ENCODE data around the gene LILRB5. TPM values are rescaled to one million over a fixed set of nuclear protein-coding genes. Genes with fewer than 3 reads are reported as not detected.
A peak's percentile ranks its signal among the peaks of the same experiment; 100 is the strongest.

Gene LILRB5
- total RNA-seq, 2 donors from 2014 or later = 1.5 TPM; not detected in 1

DNA sequence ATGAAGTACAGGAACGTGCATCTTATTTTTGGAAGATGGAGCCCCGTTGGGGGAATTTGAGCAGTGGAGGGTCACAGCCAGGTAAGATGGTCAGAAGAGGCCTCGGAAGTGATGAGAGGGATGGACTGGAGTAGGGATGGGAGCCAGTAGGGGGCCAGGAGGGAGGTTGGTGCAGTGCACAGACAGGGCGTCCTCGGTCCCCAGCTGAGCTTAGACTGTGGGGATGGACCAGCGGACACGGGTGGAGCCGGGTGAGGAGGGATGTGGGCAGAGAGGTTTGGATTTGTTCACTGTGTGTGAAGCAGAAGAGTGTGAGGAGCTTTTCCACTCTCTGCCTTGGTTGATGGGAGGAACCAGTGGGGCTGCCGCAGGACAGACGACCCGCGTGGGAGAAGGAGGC, 45.8 kb downstream of the LILRB5 start:
- Histone ChIP-seq H3K27ac (no peak overlapping the region), H3K27me3 (replicated peaks; ENCODE audit: insufficient read depth) (no peaks in the 10 kb centered on the region), H3K4me1 (replicated peaks) (peaks cover 9% of the 10 kb centered on the region), H3K36me3 (peaks cover 5 to 8% of the 10 kb centered on the region in 2 donors), H3K4me3 (no peak overlapping the region), H3K9me3 (no peaks in the 10 kb centered on the region)
- 73% methylated on average over 12 of the region's 12 CpGs for WGBS
- intact Hi-C loops (cut with DNase I) = no loop called here
- no peak for DNase-seq (ENCODE audit: low spot score)
- no peak for TF ChIP-seq POLR2A (IDR thresholded peaks at IDR 0.05)
- no peak for TF ChIP-seq POLR2AphosphoS5 (IDR thresholded peaks at IDR 0.05)
- TF ChIP-seq, protein P1, sequence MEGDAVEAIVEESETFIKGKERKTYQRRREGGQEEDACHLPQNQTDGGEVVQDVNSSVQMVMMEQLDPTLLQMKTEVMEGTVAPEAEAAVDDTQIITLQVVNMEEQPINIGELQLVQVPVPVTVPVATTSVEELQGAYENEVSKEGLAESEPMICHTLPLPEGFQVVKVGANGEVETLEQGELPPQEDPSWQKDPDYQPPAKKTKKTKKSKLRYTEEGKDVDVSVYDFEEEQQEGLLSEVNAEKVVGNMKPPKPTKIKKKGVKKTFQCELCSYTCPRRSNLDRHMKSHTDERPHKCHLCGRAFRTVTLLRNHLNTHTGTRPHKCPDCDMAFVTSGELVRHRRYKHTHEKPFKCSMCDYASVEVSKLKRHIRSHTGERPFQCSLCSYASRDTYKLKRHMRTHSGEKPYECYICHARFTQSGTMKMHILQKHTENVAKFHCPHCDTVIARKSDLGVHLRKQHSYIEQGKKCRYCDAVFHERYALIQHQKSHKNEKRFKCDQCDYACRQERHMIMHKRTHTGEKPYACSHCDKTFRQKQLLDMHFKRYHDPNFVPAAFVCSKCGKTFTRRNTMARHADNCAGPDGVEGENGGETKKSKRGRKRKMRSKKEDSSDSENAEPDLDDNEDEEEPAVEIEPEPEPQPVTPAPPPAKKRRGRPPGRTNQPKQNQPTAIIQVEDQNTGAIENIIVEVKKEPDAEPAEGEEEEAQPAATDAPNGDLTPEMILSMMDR (IDR thresholded peaks at IDR 0.05) = no peak

DNA sequence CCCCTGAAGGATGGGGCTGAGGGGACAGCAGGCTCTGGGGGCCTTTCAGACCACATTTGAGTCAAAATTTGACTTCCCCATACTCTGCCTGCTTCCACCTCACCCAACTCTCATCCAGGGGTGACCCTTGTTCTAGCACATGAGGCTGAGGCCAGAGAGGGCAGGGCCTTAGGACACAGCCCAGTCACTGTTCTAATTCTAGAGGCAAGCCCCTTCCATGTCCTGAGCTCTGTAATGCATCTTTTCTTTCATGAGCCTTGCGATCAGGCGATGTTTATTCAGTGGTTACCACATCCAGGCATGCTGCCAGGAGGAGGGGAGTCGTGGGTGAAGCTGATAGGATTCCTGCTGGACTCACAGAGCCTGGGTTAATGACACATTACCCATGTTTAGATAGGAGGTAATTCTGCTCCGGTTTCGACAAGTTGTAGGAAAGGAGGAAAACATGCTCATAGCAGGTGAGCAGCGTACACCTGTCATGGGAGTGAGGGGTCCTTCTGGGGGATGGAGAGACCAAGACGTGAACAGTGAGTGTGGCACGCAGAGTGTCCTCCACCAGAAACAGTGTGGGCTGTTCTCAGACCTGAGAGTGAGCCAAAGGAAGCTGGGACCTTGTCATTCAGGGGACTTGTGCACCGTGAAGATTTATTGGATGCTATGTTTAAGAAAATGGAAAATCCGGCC, 47.1 kb downstream of the LILRB5 start:
- intact Hi-C loops (cut with DNase I) = no loop called here
- peak; percentile 92 for TF ChIP-seq POLR2AphosphoS5 (IDR thresholded peaks at IDR 0.05)
- TF ChIP-seq, protein P1 (IDR thresholded peaks at IDR 0.05) = no peak
- H3K4me3 ChIP-seq = no peak overlapping the region
- no peaks in the 10 kb centered on the region for H3K27me3 ChIP-seq (replicated peaks; ENCODE audit: insufficient read depth)
- peak overlapping the region; percentile 77 to 83 for H3K27ac ChIP-seq
- H3K36me3 ChIP-seq = peaks cover 7 to 16% of the 10 kb centered on the region in 2 donors
- no peaks in the 10 kb centered on the region for H3K9me3 ChIP-seq
- WGBS = 9% methylated on average over 10 of the region's 10 CpGs
- peak; percentile 94 for DNase-seq (ENCODE audit: low spot score)
- peaks cover 9% of the 10 kb centered on the region for H3K4me1 ChIP-seq (replicated peaks)

DNA sequence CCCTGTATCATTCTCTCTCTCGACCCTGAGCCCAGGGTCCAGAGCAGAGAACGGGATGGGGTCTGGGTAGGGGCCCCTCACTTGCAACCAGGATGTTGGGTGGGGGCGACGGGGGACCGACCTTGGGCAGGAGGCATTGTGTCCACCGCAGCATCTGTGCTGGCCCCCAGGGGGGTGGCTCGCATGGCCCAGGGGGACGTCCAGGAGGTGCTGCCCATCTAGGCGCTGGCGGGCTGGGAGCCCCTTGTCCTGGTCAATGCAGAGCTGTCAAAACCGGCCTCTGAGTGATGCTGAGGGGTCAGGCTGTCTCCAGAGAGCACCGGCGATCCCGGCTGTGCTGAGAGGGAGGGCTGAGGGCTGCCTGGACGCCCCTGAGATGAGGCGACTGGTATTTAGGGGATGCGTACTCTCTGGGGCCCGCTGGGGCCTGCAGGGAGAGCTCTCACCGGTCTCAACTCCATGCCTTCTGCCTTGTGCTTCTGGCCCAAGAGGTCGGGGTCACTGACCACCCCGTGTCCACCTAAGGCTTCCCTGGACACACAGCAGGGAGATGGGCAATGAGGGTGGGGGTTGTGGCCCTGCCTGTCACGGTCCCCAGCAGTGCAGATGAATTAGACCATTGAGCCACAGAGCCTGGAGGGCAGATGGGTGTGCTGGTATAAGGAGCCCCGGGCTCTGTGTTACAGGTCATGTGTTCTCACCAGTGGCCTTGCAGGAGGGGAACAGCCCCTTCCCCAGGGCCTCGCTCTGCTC, 47.8 kb downstream of the LILRB5 start:
- Histone ChIP-seq H3K4me1 (replicated peaks) (peaks cover 13% of the 10 kb centered on the region), H3K9me3 (no peaks in the 10 kb centered on the region)
- intact Hi-C loops (cut with DNase I) = no loop called here

DNA sequence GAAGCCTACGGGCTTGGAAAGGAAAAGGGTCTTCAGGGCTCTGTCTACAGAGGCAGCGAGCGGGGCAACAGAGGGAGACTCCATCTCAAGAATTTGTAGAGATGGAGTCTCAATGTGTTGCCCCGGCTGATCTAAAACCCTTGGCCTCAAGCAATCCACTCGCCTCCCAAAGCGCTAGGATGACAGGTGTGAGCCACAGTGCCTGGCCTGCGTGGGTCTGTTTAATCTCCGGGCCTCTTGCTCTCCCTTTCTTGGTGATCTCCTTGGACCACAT, 48.4 kb downstream of the LILRB5 start:
- intact Hi-C loops (cut with DNase I) = no loop called here
- Histone ChIP-seq H3K4me3 (no peak overlapping the region), H3K27me3 (replicated peaks; ENCODE audit: insufficient read depth) (no peaks in the 10 kb centered on the region), H3K36me3 (peaks cover 7 to 24% of the 10 kb centered on the region in 2 donors), H3K27ac (peak overlapping the region; percentile 77 to 83), H3K4me1 (replicated peaks) (peaks cover 14% of the 10 kb centered on the region), H3K9me3 (no peaks in the 10 kb centered on the region)
- DNase-seq (ENCODE audit: low spot score) = no peak
- TF ChIP-seq, protein P1 (IDR thresholded peaks at IDR 0.05) = no peak
- TF ChIP-seq POLR2AphosphoS5 (IDR thresholded peaks at IDR 0.05) = no peak
- no peak for TF ChIP-seq POLR2A (IDR thresholded peaks at IDR 0.05)
- WGBS = 77% methylated on average over 8 of the region's 8 CpGs

More for the DNA sequence above, 47.8 kb downstream of the LILRB5 start:
- no peak overlapping the region for H3K4me3 ChIP-seq
- H3K36me3 ChIP-seq = peaks cover 7 to 18% of the 10 kb centered on the region in 2 donors
- no peaks in the 10 kb centered on the region for H3K27me3 ChIP-seq (replicated peaks; ENCODE audit: insufficient read depth)
- TF ChIP-seq, protein P1 (IDR thresholded peaks at IDR 0.05) = no peak
- TF ChIP-seq POLR2A (IDR thresholded peaks at IDR 0.05) = no peak
- TF ChIP-seq POLR2AphosphoS5 (IDR thresholded peaks at IDR 0.05) = no peak
- H3K27ac ChIP-seq = peak overlapping the region; percentile 77 to 83
- DNase-seq (ENCODE audit: low spot score) = no peak
- WGBS = 51% methylated on average over 24 of the region's 24 CpGs
